ENCODE results near the gene CALD1.

Gene CALD1

GRCh38 chr7:134991469-134992339 is 212.3 kb downstream of the CALD1 start:
- Histone ChIP-seq H3K4me1 (ENCODE audit: control insufficient read depth, low read depth, low read length) (peaks cover 4% of the 10 kb centered on the region), H3K27me3 (ENCODE audit: control insufficient read depth, insufficient read depth, low read length) (no peaks in the 10 kb centered on the region), H3K36me3 (ENCODE audit: control insufficient read depth, low read depth, low read length) (peaks cover 24% of the 10 kb centered on the region), H3K27ac (ENCODE audit: low read length) (no peak overlapping the region), H3K4me3 (ENCODE audit: low read length) (no peak overlapping the region), H3K9me3 (ENCODE audit: control insufficient read depth, low read depth, low read length) (no peaks in the 10 kb centered on the region), H3K9ac (ENCODE audit: low read length) (no peak overlapping the region)

- peaks cover 25% of the 10 kb centered on the region for H3K36me3 ChIP-seq (ENCODE audit: control insufficient read depth, low read depth, low read length)
- H3K9me3 ChIP-seq (ENCODE audit: control insufficient read depth, low read depth, low read length): no peaks in the 10 kb centered on the region
- no peak overlapping the region for H3K27ac ChIP-seq (ENCODE audit: low read length)
- no peaks in the 10 kb centered on the region for H3K27me3 ChIP-seq (ENCODE audit: control insufficient read depth, insufficient read depth, low read length)
- H3K9ac ChIP-seq (ENCODE audit: low read length): no peak overlapping the region
- H3K4me1 ChIP-seq (ENCODE audit: control insufficient read depth, low read depth, low read length): peaks cover under 1% of the 10 kb centered on the region
- no peak overlapping the region for H3K4me3 ChIP-seq (ENCODE audit: low read length)
Measured at GRCh38 chr7:134992626-134993179, 213.3 kb downstream of the CALD1 start.

- Histone ChIP-seq H3K9me3 (ENCODE audit: control insufficient read depth, low read depth, low read length) (no peaks in the 10 kb centered on the region), H3K4me3 (ENCODE audit: low read length) (no peak overlapping the region), H3K36me3 (ENCODE audit: control insufficient read depth, low read depth, low read length) (peaks cover 25% of the 10 kb centered on the region), H3K4me1 (ENCODE audit: control insufficient read depth, low read depth, low read length) (no peaks in the 10 kb centered on the region), H3K27me3 (ENCODE audit: control insufficient read depth, insufficient read depth, low read length) (no peaks in the 10 kb centered on the region), H3K9ac (ENCODE audit: low read length) (no peak overlapping the region), H3K27ac (ENCODE audit: low read length) (no peak overlapping the region)
Measured at GRCh38 chr7:134993877-134994456, 214.5 kb downstream of the CALD1 start.

GRCh38 chr7:134995239-134996096 is 216.0 kb downstream of the CALD1 start:
- H3K9me3 ChIP-seq (ENCODE audit: control insufficient read depth, low read depth, low read length): no peaks in the 10 kb centered on the region
- no peak overlapping the region for H3K4me3 ChIP-seq (ENCODE audit: low read length)
- no peaks in the 10 kb centered on the region for H3K4me1 ChIP-seq (ENCODE audit: control insufficient read depth, low read depth, low read length)
- no peak overlapping the region for H3K27ac ChIP-seq (ENCODE audit: low read length)
- H3K36me3 ChIP-seq (ENCODE audit: control insufficient read depth, low read depth, low read length): peaks cover 14% of the 10 kb centered on the region
- no peaks in the 10 kb centered on the region for H3K27me3 ChIP-seq (ENCODE audit: control insufficient read depth, insufficient read depth, low read length)
- no peak overlapping the region for H3K9ac ChIP-seq (ENCODE audit: low read length)

GRCh38 chr7:134996097-134996550 is 216.7 kb downstream of the CALD1 start:
- no peak overlapping the region for H3K27ac ChIP-seq (ENCODE audit: low read length)
- no peaks in the 10 kb centered on the region for H3K9me3 ChIP-seq (ENCODE audit: control insufficient read depth, low read depth, low read length)
- H3K9ac ChIP-seq (ENCODE audit: low read length): no peak overlapping the region
- no peak overlapping the region for H3K4me3 ChIP-seq (ENCODE audit: low read length)
- H3K27me3 ChIP-seq (ENCODE audit: control insufficient read depth, insufficient read depth, low read length): no peaks in the 10 kb centered on the region
- H3K4me1 ChIP-seq (ENCODE audit: control insufficient read depth, low read depth, low read length): no peaks in the 10 kb centered on the region
- peaks cover 14% of the 10 kb centered on the region for H3K36me3 ChIP-seq (ENCODE audit: control insufficient read depth, low read depth, low read length)

- Histone ChIP-seq H3K4me3 (ENCODE audit: low read length) (no peak overlapping the region), H3K27ac (ENCODE audit: low read length) (no peak overlapping the region), H3K9me3 (ENCODE audit: control insufficient read depth, low read depth, low read length) (no peaks in the 10 kb centered on the region), H3K27me3 (ENCODE audit: control insufficient read depth, insufficient read depth, low read length) (no peaks in the 10 kb centered on the region), H3K4me1 (ENCODE audit: control insufficient read depth, low read depth, low read length) (no peaks in the 10 kb centered on the region), H3K36me3 (ENCODE audit: control insufficient read depth, low read depth, low read length) (peaks cover 14% of the 10 kb centered on the region), H3K9ac (ENCODE audit: low read length) (no peak overlapping the region)
Measured at GRCh38 chr7:134997214-134997885, 217.9 kb downstream of the CALD1 start.

GRCh38 chr7:134999136-134999535 is 219.7 kb downstream of the CALD1 start:
- Histone ChIP-seq H3K36me3 (ENCODE audit: control insufficient read depth, low read depth, low read length) (peaks cover 6% of the 10 kb centered on the region), H3K9ac (ENCODE audit: low read length) (no peak overlapping the region), H3K27ac (ENCODE audit: low read length) (no peak overlapping the region), H3K4me1 (ENCODE audit: control insufficient read depth, low read depth, low read length) (no peaks in the 10 kb centered on the region), H3K4me3 (ENCODE audit: low read length) (no peak overlapping the region), H3K9me3 (ENCODE audit: control insufficient read depth, low read depth, low read length) (no peaks in the 10 kb centered on the region), H3K27me3 (ENCODE audit: control insufficient read depth, insufficient read depth, low read length) (no peaks in the 10 kb centered on the region)

- Histone ChIP-seq H3K27me3 (ENCODE audit: control insufficient read depth, insufficient read depth, low read length) (no peaks in the 10 kb centered on the region), H3K9ac (ENCODE audit: low read length) (no peak overlapping the region), H3K4me1 (ENCODE audit: control insufficient read depth, low read depth, low read length) (no peaks in the 10 kb centered on the region), H3K9me3 (ENCODE audit: control insufficient read depth, low read depth, low read length) (no peaks in the 10 kb centered on the region), H3K27ac (ENCODE audit: low read length) (no peak overlapping the region), H3K36me3 (ENCODE audit: control insufficient read depth, low read depth, low read length) (peaks cover 2% of the 10 kb centered on the region), H3K4me3 (ENCODE audit: low read length) (no peak overlapping the region)
Measured at GRCh38 chr7:135001390-135002165, 222.1 kb downstream of the CALD1 start.

- no peaks in the 10 kb centered on the region for H3K36me3 ChIP-seq (ENCODE audit: control insufficient read depth, low read depth, low read length)
- no peak overlapping the region for H3K4me3 ChIP-seq (ENCODE audit: low read length)
- H3K4me1 ChIP-seq (ENCODE audit: control insufficient read depth, low read depth, low read length): no peaks in the 10 kb centered on the region
Measured at GRCh38 chr7:135012229-135012628, 232.8 kb downstream of the CALD1 start.

More at GRCh38 chr7:135012229-135012628, 232.8 kb downstream of the CALD1 start:
- Histone ChIP-seq H3K27ac (ENCODE audit: low read length) (no peak overlapping the region), H3K9ac (ENCODE audit: low read length) (no peak overlapping the region), H3K9me3 (ENCODE audit: control insufficient read depth, low read depth, low read length) (no peaks in the 10 kb centered on the region), H3K27me3 (ENCODE audit: control insufficient read depth, insufficient read depth, low read length) (no peaks in the 10 kb centered on the region)

All from iPS-18a (cell line).